HCT116 (cell line): Measurements from ENCODE around the gene PLVAP. TPM values are rescaled to one million over a fixed set of nuclear protein-coding genes. Genes with fewer than 3 reads are reported as not detected.

ENCODE experiments used
- ATAC-seq: fragments of 200-7000 bp; cut with Tn5 transposase; 2 replicates; pipeline ENCODE4 v1.9.1; 2020; ENCODE audit warnings: mild to moderate bottlenecking, moderate library complexity
- BruUV-seq: library from RNA; stranded (reverse); fragments of 400-500 nt; replicated peaks from 2 replicates; lab custom pipeline; 2021; lab: Mats Ljungman, UMichigan
- CTCF ChIA-PET: fragments of 300-600 bp; sonication (Branson Sonifier 250); formaldehyde crosslinking; loops from one replicate; lab custom pipeline; 2021; ENCODE audit warnings: antibody characterized with exemption; lab: Charles Lee
- POLR2A ChIA-PET: fragments of 300-600, 350-600 bp; sonication (Branson Sonifier 250); formaldehyde crosslinking; loops from one replicate; lab custom pipeline; 2021; ENCODE audit warnings: antibody characterized with exemption; lab: Charles Lee
- RAD21 ChIA-PET, 2 experiments: fragments of 300-600 bp; sonication (Branson Sonifier 250); formaldehyde crosslinking; loops; one replicate each; lab custom pipeline; 2023; ENCODE audit warnings: low total read pairs in 2 of 2; ENCODE audit not compliant: uncharacterized antibody in 2 of 2, unreplicated experiment in 2 of 2, low non-redundant PET in 1 of 2; lab: Charles Lee
- DNase-seq: peaks from one replicate; pipeline ENCODE4 v3.0.0-alpha.2; 2010; ENCODE audit warnings: low read depth, low spot score
- H2AFZ ChIP-seq: fragments of 200-600 bp; shearing (Covaris generic), sonication (generic); 2 replicates; pipeline ENCODE4 v1.6.1; 2017; ENCODE audit warnings: low read depth, mixed run types, mixed read lengths, antibody characterized with exemption, low read length; ENCODE audit not compliant: poor library complexity, severe bottlenecking
- H3K27ac ChIP-seq: 2 replicates; pipeline ENCODE4 v1.5.1; 2012; ENCODE audit warnings: low read depth, low read length
- H3K27me3 ChIP-seq: fragments of 200-600 bp; sonication (generic); 2 replicates; pipeline ENCODE4 v1.6.1; 2016; ENCODE audit warnings: mixed run types, low read length, mixed read lengths; ENCODE audit not compliant: insufficient read depth
- H3K36me3 ChIP-seq, 2 experiments: fragments of 200-500 bp in 1 of 2; fragments of 200-600 bp in 1 of 2; sonication (Bioruptor generic) in 1 of 2; sonication (generic) in 1 of 2; 2 replicates each; pipeline versions ENCODE4 v1.5.1 to v1.6.1; 2014 to 2016; ENCODE audit warnings: low read length in 2 of 2, inconsistent platforms in 1 of 2, mixed read lengths in 1 of 2, mixed run types in 1 of 2; ENCODE audit not compliant: insufficient read depth in 2 of 2, control insufficient read depth in 1 of 2
- H3K4me1 ChIP-seq, 2 experiments: fragments of 200-600 bp in 1 of 2; sonication (generic) in 1 of 2; 2 replicates each; pipeline versions ENCODE4 v1.5.1 to v1.6.1; 2012 to 2017; ENCODE audit warnings: low read length in 2 of 2, inconsistent platforms in 1 of 2, mild to moderate bottlenecking in 1 of 2, mixed read lengths in 1 of 2, mixed run types in 1 of 2, moderate library complexity in 1 of 2; ENCODE audit not compliant: insufficient read depth in 2 of 2, control insufficient read depth in 1 of 2
- H3K4me2 ChIP-seq: fragments of 200-600 bp; sonication (generic); 2 replicates; pipeline ENCODE4 v1.6.1; 2017; ENCODE audit warnings: mixed run types, low read length, mixed read lengths
- H3K4me3 ChIP-seq, 2 experiments: fragments of 200-600 bp in 1 of 2; sonication (generic) in 1 of 2; replicated peaks in 1 of 2; 2 replicates each; pipeline ENCODE4 v1.5.1; 2011 to 2016; ENCODE audit warnings: low read length in 2 of 2, control low read depth in 1 of 2, low read depth in 1 of 2, mild to moderate bottlenecking in 1 of 2, mixed read lengths in 1 of 2, mixed run types in 1 of 2
- H3K79me2 ChIP-seq: fragments of 200-600 bp; sonication (generic); 2 replicates; pipeline ENCODE4 v1.6.1; 2017; ENCODE audit warnings: mild to moderate bottlenecking, mixed run types, low read length, moderate library complexity, mixed read lengths; ENCODE audit not compliant: insufficient read depth
- H3K9ac ChIP-seq: fragments of 200-600 bp; sonication (generic); 2 replicates; pipeline ENCODE4 v1.6.1; 2016; ENCODE audit warnings: low read length, mixed read lengths
- H3K9me2 ChIP-seq: fragments of 200-600 bp; sonication (generic), shearing (Covaris generic); 2 replicates; pipeline ENCODE4 v1.6.1; 2017; ENCODE audit warnings: mixed run types, mild to moderate bottlenecking, moderate library complexity; ENCODE audit not compliant: insufficient read depth
- H3K9me3 ChIP-seq, 2 experiments: fragments of 200-500 bp in 1 of 2; fragments of 200-600 bp in 1 of 2; sonication (Bioruptor generic) in 1 of 2; sonication (generic) in 1 of 2; 2 replicates each; pipeline ENCODE4 v1.6.1; 2014 to 2017; ENCODE audit warnings: low read length in 2 of 2, mixed read lengths in 2 of 2, inconsistent platforms in 1 of 2, low read depth in 1 of 2, mild to moderate bottlenecking in 1 of 2, mixed run types in 1 of 2, moderate library complexity in 1 of 2; ENCODE audit not compliant: control insufficient read depth in 1 of 2, insufficient read depth in 1 of 2
- H4K20me1 ChIP-seq: fragments of 200-600 bp; sonication (generic), shearing (Covaris generic); 2 replicates; pipeline ENCODE4 v1.6.1; 2017; ENCODE audit warnings: mixed run types, mild to moderate bottlenecking, moderate library complexity; ENCODE audit not compliant: insufficient read depth
- ELF1 ChIP-seq: IDR thresholded peaks from 2 replicates; pipeline ENCODE4 v1.6.1; 2012; ENCODE audit warnings: low read depth, borderline replicate concordance
- POLR2AphosphoS5 ChIP-seq: IDR thresholded peaks from 2 replicates; pipeline ENCODE4 v1.6.1; 2011; ENCODE audit warnings: mild to moderate bottlenecking, low read depth, low read length, moderate library complexity
- RAD21 ChIP-seq: IDR thresholded peaks from 2 replicates; pipeline ENCODE4 v1.6.1; 2012; ENCODE audit warnings: low read depth, mild to moderate bottlenecking
- SP1 ChIP-seq: IDR thresholded peaks from 2 replicates; pipeline ENCODE4 v1.6.1; 2012; ENCODE audit warnings: low read depth
- SRF ChIP-seq: IDR thresholded peaks from 2 replicates; pipeline ENCODE4 v1.6.1; 2012; ENCODE audit warnings: low read depth
- TCF7L2 ChIP-seq: IDR thresholded peaks from 2 replicates; pipeline ENCODE4 v1.7.0; 2011; ENCODE audit warnings: borderline replicate concordance, inconsistent platforms; ENCODE audit not compliant: insufficient read depth, insufficient read length; ENCODE audit errors: extremely low read depth
- ZFX ChIP-seq: fragments of 450-650 bp; IDR thresholded peaks from 2 replicates; pipeline ENCODE4 v1.6.1; 2017
- intact Hi-C: fragments of 100-400 bp; cut with micrococcal nuclease; formaldehyde crosslinking; loops from 2 replicates; pipeline ENCODE4 v1.10.0; 2022
- total RNA-seq: library from RNA; stranded (reverse); gene quantifications from one replicate; pipeline ENCODE4 v1.2.1, GENCODE V29; 2021; ENCODE audit not compliant: unreplicated experiment
- TF ChIP-seq, protein P1 (sequence below): IDR thresholded peaks from 2 replicates; pipeline ENCODE4 v1.6.1; 2012
- TF ChIP-seq, protein P2 (sequence below): IDR thresholded peaks from 2 replicates; pipeline ENCODE4 v1.6.1; 2012; ENCODE audit warnings: low read depth
- TF ChIP-seq, protein P3 (sequence below): IDR thresholded peaks from 2 replicates; pipeline ENCODE4 v1.6.1; 2011; ENCODE audit warnings: mild to moderate bottlenecking, low read length, moderate library complexity; ENCODE audit not compliant: insufficient replicate concordance; ENCODE audit errors: extremely low read depth

PLVAP gene
- total RNA-seq, 1 experiment from 2014 or later = 0.47 TPM

DNA sequence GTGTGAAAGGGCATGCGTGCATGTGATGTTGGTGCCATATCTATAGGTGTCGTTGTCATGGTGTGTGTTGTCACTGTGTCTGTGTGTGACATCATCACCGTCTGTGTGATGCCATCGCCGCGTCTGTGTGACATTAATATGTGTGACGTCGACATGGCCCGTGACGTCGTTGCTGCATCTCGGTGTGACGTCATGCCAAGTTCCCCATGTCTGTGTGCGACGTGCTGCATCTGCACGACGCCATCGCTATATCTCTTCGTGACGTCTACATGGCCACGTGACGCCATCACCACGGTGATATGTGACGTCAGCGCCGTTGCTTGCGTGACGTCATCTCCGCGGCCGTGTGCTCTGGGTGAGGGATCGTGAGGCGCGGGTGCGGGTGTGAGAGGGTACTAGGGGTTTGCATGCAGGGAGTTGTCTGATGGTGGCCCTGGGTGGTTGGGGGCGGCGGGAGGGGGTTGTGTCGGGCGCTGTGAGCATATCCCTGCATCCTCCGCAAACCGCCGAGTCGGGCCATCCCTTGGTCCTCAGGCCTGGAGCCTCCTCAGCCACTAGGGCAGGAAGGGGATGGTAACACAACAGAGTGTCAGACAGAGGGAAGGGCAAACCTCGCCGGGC, 25.2 kb downstream of the PLVAP start:
- H3K79me2 ChIP-seq = no peaks in the 10 kb centered on the region
- no peaks in the 10 kb centered on the region for H3K9me3 ChIP-seq
- H3K27me3 ChIP-seq = no peaks in the 10 kb centered on the region
- ChIA-PET POLR2A (no interaction called here), CTCF (no interaction called here), RAD21 (interaction anchor here in 1 of 2 experiments (0.6 kb wide), 1 partner anchor 786 kb away, joined by 3 read pairs; no protein-coding TSS in a partner anchor)
- no peak overlapping the region for H2AFZ ChIP-seq
- TF ChIP-seq ZFX (no peak), ELF1 (no peak), RAD21 (no peak), SRF (no peak), SP1 (no peak)
- TF ChIP-seq, protein P1, sequence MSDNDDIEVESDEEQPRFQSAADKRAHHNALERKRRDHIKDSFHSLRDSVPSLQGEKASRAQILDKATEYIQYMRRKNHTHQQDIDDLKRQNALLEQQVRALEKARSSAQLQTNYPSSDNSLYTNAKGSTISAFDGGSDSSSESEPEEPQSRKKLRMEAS = no peak
- intact Hi-C loops = no loop called here
- H3K9me2 ChIP-seq = no peaks in the 10 kb centered on the region
- H4K20me1 ChIP-seq = no peaks in the 10 kb centered on the region
- peaks cover 10 to 13% of the 10 kb centered on the region in 2 experiments; a peak in 3 of 4 replicates for H3K4me1 ChIP-seq
- no peaks in the 10 kb centered on the region for H3K36me3 ChIP-seq
- no peak overlapping the region for H3K4me3 ChIP-seq
- no TSS peak for BruUV-seq
- no peak overlapping the region for H3K27ac ChIP-seq
- H3K9ac ChIP-seq = no peak overlapping the region
- no peak for DNase-seq
- ATAC-seq = no peak
- H3K4me2 ChIP-seq = no peak overlapping the region

DNA sequence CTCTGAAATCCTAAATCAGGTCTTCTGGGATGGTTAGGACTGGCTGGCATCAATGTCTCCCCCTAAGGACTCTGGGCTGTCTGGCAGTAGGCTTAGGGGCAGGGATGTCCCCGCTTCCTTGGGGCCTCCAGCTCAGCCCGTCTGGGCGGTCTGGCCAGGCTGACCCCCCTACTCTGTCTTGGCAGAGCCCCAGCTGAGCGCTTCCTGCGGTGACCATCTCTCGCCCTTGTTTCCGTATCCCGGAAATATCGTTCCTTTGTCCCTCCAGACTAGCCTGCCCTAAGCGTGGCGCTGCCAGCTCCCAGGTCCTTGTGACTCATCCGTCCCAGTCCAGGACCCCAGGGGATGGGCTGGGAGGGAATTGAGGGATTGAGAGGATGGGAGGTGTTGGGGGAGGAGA, 28.4 kb downstream of the PLVAP start:
- Histone ChIP-seq H4K20me1 (no peaks in the 10 kb centered on the region), H3K4me3 (peak overlapping the region; percentile 26 to 41), H3K4me2 (peak overlapping the region; percentile 84), H3K79me2 (no peaks in the 10 kb centered on the region), H3K27ac (peak overlapping the region; percentile 1; the same call in 1 of the 2 replicates), H2AFZ (peak overlapping the region; percentile 94), H3K9me2 (no peaks in the 10 kb centered on the region), H3K9me3 (no peaks in the 10 kb centered on the region), H3K27me3 (no peaks in the 10 kb centered on the region), H3K4me1 (peaks cover 17 to 28% of the 10 kb centered on the region in 2 experiments; a peak in 3 of 4 replicates), H3K36me3 (no peaks in the 10 kb centered on the region), H3K9ac (peak overlapping the region; percentile 54)
- DNase-seq = no peak
- TF ChIP-seq POLR2AphosphoS5 = peak; percentile 43; the same call in 1 of the 2 replicates
- peak; percentile 65 for TF ChIP-seq TCF7L2
- TF ChIP-seq, protein P2, sequence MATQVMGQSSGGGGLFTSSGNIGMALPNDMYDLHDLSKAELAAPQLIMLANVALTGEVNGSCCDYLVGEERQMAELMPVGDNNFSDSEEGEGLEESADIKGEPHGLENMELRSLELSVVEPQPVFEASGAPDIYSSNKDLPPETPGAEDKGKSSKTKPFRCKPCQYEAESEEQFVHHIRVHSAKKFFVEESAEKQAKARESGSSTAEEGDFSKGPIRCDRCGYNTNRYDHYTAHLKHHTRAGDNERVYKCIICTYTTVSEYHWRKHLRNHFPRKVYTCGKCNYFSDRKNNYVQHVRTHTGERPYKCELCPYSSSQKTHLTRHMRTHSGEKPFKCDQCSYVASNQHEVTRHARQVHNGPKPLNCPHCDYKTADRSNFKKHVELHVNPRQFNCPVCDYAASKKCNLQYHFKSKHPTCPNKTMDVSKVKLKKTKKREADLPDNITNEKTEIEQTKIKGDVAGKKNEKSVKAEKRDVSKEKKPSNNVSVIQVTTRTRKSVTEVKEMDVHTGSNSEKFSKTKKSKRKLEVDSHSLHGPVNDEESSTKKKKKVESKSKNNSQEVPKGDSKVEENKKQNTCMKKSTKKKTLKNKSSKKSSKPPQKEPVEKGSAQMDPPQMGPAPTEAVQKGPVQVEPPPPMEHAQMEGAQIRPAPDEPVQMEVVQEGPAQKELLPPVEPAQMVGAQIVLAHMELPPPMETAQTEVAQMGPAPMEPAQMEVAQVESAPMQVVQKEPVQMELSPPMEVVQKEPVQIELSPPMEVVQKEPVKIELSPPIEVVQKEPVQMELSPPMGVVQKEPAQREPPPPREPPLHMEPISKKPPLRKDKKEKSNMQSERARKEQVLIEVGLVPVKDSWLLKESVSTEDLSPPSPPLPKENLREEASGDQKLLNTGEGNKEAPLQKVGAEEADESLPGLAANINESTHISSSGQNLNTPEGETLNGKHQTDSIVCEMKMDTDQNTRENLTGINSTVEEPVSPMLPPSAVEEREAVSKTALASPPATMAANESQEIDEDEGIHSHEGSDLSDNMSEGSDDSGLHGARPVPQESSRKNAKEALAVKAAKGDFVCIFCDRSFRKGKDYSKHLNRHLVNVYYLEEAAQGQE = no peak
- TF ChIP-seq, protein P3, sequence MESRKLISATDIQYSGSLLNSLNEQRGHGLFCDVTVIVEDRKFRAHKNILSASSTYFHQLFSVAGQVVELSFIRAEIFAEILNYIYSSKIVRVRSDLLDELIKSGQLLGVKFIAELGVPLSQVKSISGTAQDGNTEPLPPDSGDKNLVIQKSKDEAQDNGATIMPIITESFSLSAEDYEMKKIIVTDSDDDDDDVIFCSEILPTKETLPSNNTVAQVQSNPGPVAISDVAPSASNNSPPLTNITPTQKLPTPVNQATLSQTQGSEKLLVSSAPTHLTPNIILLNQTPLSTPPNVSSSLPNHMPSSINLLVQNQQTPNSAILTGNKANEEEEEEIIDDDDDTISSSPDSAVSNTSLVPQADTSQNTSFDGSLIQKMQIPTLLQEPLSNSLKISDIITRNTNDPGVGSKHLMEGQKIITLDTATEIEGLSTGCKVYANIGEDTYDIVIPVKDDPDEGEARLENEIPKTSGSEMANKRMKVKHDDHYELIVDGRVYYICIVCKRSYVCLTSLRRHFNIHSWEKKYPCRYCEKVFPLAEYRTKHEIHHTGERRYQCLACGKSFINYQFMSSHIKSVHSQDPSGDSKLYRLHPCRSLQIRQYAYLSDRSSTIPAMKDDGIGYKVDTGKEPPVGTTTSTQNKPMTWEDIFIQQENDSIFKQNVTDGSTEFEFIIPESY = peak; percentile 25
- RAD21 ChIA-PET = no interaction called here
- ATAC-seq = peak; percentile 62
- CTCF ChIA-PET = interaction anchor here (1.4 to 1.8 kb wide), 3 partner anchors 9 to 13 kb away, joined by 4 to 5 read pairs (median 5); no protein-coding TSS in a partner anchor
- POLR2A ChIA-PET = interaction anchor here (0.9 to 1.1 kb wide), 2 partner anchors 16 to 56 kb away, joined by 3 to 4 read pairs; no protein-coding TSS in a partner anchor
- intact Hi-C loops = no loop called here
- no TSS peak for BruUV-seq
